Loucy (cell line): ENCODE data around the gene SON.

ENCODE experiments used
- H2AFZ ChIP-seq: fragments of 200-600 bp; sonication (generic); 2 replicates; pipeline ENCODE4 v1.6.0; 2016; ENCODE audit warnings: antibody characterized with exemption, mild to moderate bottlenecking, low read length, moderate library complexity
- H3F3A ChIP-seq: fragments of 200-600 bp; 2 replicates; pipeline ENCODE4 v1.6.0; 2016; ENCODE audit warnings: antibody characterized with exemption, low read depth, mild to moderate bottlenecking
- H3K27me3 ChIP-seq: fragments of 200-600 bp; sonication (generic); 2 replicates; pipeline ENCODE4 v1.6.1; 2014; ENCODE audit warnings: low read length, mild to moderate bottlenecking; ENCODE audit not compliant: insufficient read depth, poor library complexity, severe bottlenecking
- H3K36me3 ChIP-seq: fragments of 200-600 bp; sonication (generic); 2 replicates; pipeline ENCODE4 v1.6.1; 2016; ENCODE audit warnings: low read length; ENCODE audit not compliant: insufficient read depth
- H3K4me1 ChIP-seq: fragments of 200-600 bp; sonication (generic); 2 replicates; pipeline ENCODE4 v1.5.1; 2014; ENCODE audit warnings: low read length, mild to moderate bottlenecking; ENCODE audit not compliant: insufficient read depth, poor library complexity, severe bottlenecking
- H3K4me2 ChIP-seq: fragments of 200-600 bp; sonication (generic); 2 replicates; pipeline ENCODE4 v1.6.0; 2014; ENCODE audit warnings: antibody characterized with exemption, low read length, low read depth, mild to moderate bottlenecking; ENCODE audit not compliant: poor library complexity, severe bottlenecking
- H3K4me3 ChIP-seq: fragments of 200-600 bp; sonication (generic); 2 replicates; pipeline ENCODE4 v1.5.1; 2014; ENCODE audit warnings: low read length, mild to moderate bottlenecking, mixed read lengths; ENCODE audit not compliant: poor library complexity, severe bottlenecking
- H3K79me2 ChIP-seq: fragments of 200-600 bp; sonication (generic); 2 replicates; pipeline ENCODE4 v1.6.1; 2014; ENCODE audit warnings: low read length; ENCODE audit not compliant: insufficient read depth
- H3K9ac ChIP-seq: fragments of 200-600 bp; sonication (generic); 2 replicates; pipeline ENCODE4 v1.6.0; 2014; ENCODE audit warnings: mild to moderate bottlenecking, low read depth, low read length, moderate library complexity; ENCODE audit not compliant: poor library complexity, severe bottlenecking
- H3K9me2 ChIP-seq: fragments of 200-600 bp; sonication (generic); replicated peaks from 2 replicates; pipeline ENCODE4 v1.6.1; 2016; ENCODE audit warnings: low read depth, low read length, mixed read lengths
- H3K9me3 ChIP-seq: fragments of 200-600 bp; sonication (generic); 2 replicates; pipeline ENCODE4 v1.6.1; 2014; ENCODE audit warnings: mild to moderate bottlenecking, antibody characterized with exemption, low read length, low read depth; ENCODE audit not compliant: insufficient read depth
- H4K20me1 ChIP-seq: fragments of 200-600 bp; sonication (generic); 2 replicates; pipeline ENCODE4 v1.6.0; 2014; ENCODE audit warnings: antibody characterized with exemption, low read length, mild to moderate bottlenecking; ENCODE audit not compliant: insufficient read depth, poor library complexity, severe bottlenecking
- CTCF ChIP-seq: fragments of 200-600 bp; sonication (generic); conservative IDR thresholded peaks from 2 replicates; pipeline ENCODE4 v1.5.1; 2014; ENCODE audit warnings: mild to moderate bottlenecking, antibody characterized with exemption, low read length
- EZH2phosphoT487 ChIP-seq: fragments of 200-600 bp; IDR thresholded peaks from 2 replicates; pipeline ENCODE4 v1.6.1; 2018; ENCODE audit warnings: antibody characterized with exemption, mild to moderate bottlenecking, moderate library complexity, borderline replicate concordance

The SON gene

DNA sequence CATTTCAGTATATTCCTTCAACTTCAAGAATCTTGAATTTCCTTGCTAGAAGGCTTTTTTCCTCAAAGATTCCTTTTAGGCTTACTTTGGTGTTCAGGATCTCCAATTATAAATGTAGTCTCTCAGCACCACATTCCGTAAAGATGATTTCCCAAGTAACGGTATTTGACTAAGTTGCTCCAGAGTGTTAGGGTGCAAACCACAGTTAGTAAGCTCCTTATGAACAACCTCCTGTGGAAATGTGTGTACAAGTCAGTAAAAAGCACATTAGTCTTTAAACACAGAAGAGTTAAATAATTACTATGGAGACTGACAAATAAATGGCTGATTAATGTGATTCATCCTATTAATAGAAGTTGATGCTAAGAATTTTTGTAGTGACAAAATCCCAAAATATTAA is 35.4 kb downstream of the SON start:
- no peaks in the 10 kb centered on the region for H3K9me2 ChIP-seq
- no peaks in the 10 kb centered on the region for H4K20me1 ChIP-seq
- H3K79me2 ChIP-seq, result no peaks in the 10 kb centered on the region
- no peaks in the 10 kb centered on the region; the same call in 1 of the 2 replicates for H3F3A ChIP-seq
- peaks cover 4% of the 10 kb centered on the region for H3K4me1 ChIP-seq
- no peak overlapping the region for H2AFZ ChIP-seq
- no peak overlapping the region for H3K4me3 ChIP-seq
- H3K9me3 ChIP-seq, result no peaks in the 10 kb centered on the region
- H3K36me3 ChIP-seq, result peaks cover 58% of the 10 kb centered on the region
- H3K4me2 ChIP-seq, result no peak overlapping the region
- no peaks in the 10 kb centered on the region for H3K27me3 ChIP-seq
- H3K9ac ChIP-seq, result no peak overlapping the region
- TF ChIP-seq CTCF (no peak), EZH2phosphoT487 (no peak)

DNA sequence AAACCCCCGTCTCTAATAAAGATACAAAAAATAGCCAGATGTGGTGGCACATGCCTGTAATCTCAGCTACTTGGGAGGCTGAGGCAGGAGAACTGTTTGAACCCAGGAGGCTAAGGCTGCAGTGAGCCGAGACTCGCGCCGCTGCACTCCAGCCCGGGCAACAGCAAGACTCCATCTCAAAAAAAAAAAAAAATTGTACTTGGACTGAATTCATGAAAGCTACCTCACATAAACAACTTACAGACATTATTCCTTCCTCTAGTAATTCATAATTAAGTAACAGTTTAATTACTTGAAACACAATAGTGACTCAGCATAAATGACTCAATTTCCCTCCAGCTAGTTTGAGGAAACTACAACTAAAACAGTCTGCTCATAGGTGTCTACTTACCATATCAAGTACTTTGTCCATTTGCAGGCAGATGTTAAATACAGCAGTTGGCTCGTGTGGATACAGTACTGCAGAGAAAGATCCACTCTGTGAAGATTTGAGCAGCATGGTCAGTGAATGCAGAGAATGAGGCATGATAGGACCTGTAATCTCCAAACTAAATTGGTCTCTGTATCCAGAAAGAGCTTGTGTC is 36.2 kb downstream of the SON start:
- H3K27me3 ChIP-seq, result no peaks in the 10 kb centered on the region
- no peaks in the 10 kb centered on the region for H3K79me2 ChIP-seq
- H3K4me2 ChIP-seq, result no peak overlapping the region
- no peaks in the 10 kb centered on the region for H3K9me3 ChIP-seq
- no peak overlapping the region for H2AFZ ChIP-seq
- H3K4me1 ChIP-seq, result peaks cover 4% of the 10 kb centered on the region
- H3K36me3 ChIP-seq, result peaks cover 50% of the 10 kb centered on the region
- H3F3A ChIP-seq, result peaks cover 3% of the 10 kb centered on the region; the same call in 1 of the 2 replicates
- H3K4me3 ChIP-seq, result no peak overlapping the region
- TF ChIP-seq EZH2phosphoT487 (no peak), CTCF (no peak)
- H3K9me2 ChIP-seq, result no peaks in the 10 kb centered on the region
- no peak overlapping the region for H3K9ac ChIP-seq
- no peaks in the 10 kb centered on the region for H4K20me1 ChIP-seq

- no peak for TF ChIP-seq EZH2phosphoT487
- no peak for TF ChIP-seq CTCF
- Histone ChIP-seq H2AFZ (no peak overlapping the region), H3K27me3 (no peaks in the 10 kb centered on the region), H3K36me3 (peaks cover under 1% of the 10 kb centered on the region; the same call in 1 of the 2 replicates), H3K4me1 (peaks cover 29% of the 10 kb centered on the region), H3F3A (peaks cover 3% of the 10 kb centered on the region; the same call in 1 of the 2 replicates), H3K4me2 (peak overlapping the region; percentile 91), H4K20me1 (peaks cover 11% of the 10 kb centered on the region), H3K9me3 (no peaks in the 10 kb centered on the region), H3K9ac (no peak overlapping the region), H3K79me2 (peaks cover 39% of the 10 kb centered on the region), H3K9me2 (no peaks in the 10 kb centered on the region), H3K4me3 (no peak overlapping the region)
Observed at GRCh38 chr21:33584455-33584854, 41.6 kb downstream of the SON start.
